RWPE2 (cell line): ENCODE data around the gene ZMYM5.
"Not testable (repeated sequence)": the region's sequence is repeated elsewhere in the genome, so short reads cannot be mapped to it uniquely, and the experiment has no call there.

Experiments
- ATAC-seq: fragments of 200-7000 bp; cut with Tn5 transposase; 3 replicates; pipeline ENCODE4 v1.9.1; 2021; ENCODE audit warnings: low read depth
- DNase-seq: peaks from one replicate; pipeline ENCODE4 v3.0.0-alpha.2; 2020; ENCODE audit warnings: low spot score
- H3K27ac ChIP-seq: fragments of 450-650 bp; 2 replicates; pipeline ENCODE4 v1.5.1; 2017; ENCODE audit warnings: mild to moderate bottlenecking; ENCODE audit not compliant: poor library complexity, severe bottlenecking
- H3K27me3 ChIP-seq: fragments of 250-450 bp; sonication (Bioruptor Pico); 2 replicates; pipeline ENCODE4 v1.5.1; 2021; ENCODE audit warnings: mild to moderate bottlenecking, moderate library complexity; ENCODE audit not compliant: insufficient read depth, poor library complexity, severe bottlenecking
- H3K36me3 ChIP-seq: fragments of 250-450 bp; sonication (Bioruptor Pico); 2 replicates; pipeline ENCODE4 v1.5.1; 2020; ENCODE audit warnings: low read depth, mild to moderate bottlenecking, moderate library complexity
- H3K4me1 ChIP-seq: fragments of 250-450 bp; sonication (Bioruptor Pico); 2 replicates; pipeline ENCODE4 v1.5.1; 2021; ENCODE audit warnings: mild to moderate bottlenecking, moderate library complexity; ENCODE audit not compliant: insufficient read depth, poor library complexity, severe bottlenecking
- H3K4me3 ChIP-seq: fragments of 250-450 bp; sonication (Bioruptor Pico); 2 replicates; pipeline ENCODE4 v1.5.1; 2021; ENCODE audit warnings: mild to moderate bottlenecking, moderate library complexity; ENCODE audit not compliant: severe bottlenecking
- H3K9me3 ChIP-seq: fragments of 250-450 bp; sonication (Bioruptor Pico); 2 replicates; pipeline ENCODE4 v1.5.1; 2021; ENCODE audit warnings: mild to moderate bottlenecking, moderate library complexity; ENCODE audit not compliant: severe bottlenecking
- TF ChIP-seq, protein P1 (sequence below): fragments of 450-650 bp; IDR thresholded peaks from one replicate; pipeline ENCODE4 v1.5.1; 2017; ENCODE audit warnings: mild to moderate bottlenecking, moderate library complexity; ENCODE audit not compliant: poor library complexity, severe bottlenecking

ZMYM5 gene

DNA sequence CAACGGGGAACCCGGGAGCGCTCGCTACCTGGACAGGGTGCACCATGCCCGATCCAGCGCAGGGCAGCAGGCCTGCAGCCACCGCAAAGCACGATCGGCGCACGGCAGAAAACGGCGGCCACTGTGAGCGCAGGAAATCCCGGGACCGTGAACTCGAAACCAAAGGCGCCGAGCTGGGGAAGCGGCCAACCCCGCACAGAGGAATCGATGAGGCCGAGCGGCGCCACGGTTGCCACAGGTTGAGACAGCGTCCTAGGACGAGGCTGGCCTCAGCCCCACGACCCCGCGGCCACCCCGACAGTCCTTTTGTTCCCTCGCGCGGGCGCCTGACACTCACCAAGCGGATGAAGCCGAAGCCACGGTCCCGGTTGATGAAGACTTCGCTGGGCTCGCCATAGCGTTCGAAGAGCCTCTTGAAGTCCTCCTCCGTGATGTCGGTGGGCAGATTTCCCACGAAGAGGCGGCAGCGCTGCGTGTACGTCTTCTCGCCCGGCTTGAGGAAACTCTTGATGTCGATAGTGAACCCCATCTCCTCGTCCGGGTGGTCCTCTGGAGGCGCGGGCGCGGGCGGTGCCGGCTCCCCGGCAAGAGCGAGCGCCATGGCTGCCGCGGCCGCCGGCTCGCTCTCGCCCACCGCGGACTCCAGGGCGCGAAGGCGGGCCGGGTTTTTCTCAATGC lies 81.3 kb downstream of the ZMYM5 start:
- TF ChIP-seq, protein P1, sequence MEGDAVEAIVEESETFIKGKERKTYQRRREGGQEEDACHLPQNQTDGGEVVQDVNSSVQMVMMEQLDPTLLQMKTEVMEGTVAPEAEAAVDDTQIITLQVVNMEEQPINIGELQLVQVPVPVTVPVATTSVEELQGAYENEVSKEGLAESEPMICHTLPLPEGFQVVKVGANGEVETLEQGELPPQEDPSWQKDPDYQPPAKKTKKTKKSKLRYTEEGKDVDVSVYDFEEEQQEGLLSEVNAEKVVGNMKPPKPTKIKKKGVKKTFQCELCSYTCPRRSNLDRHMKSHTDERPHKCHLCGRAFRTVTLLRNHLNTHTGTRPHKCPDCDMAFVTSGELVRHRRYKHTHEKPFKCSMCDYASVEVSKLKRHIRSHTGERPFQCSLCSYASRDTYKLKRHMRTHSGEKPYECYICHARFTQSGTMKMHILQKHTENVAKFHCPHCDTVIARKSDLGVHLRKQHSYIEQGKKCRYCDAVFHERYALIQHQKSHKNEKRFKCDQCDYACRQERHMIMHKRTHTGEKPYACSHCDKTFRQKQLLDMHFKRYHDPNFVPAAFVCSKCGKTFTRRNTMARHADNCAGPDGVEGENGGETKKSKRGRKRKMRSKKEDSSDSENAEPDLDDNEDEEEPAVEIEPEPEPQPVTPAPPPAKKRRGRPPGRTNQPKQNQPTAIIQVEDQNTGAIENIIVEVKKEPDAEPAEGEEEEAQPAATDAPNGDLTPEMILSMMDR = no peak
- H3K9me3 ChIP-seq = no peaks in the 10 kb centered on the region
- H3K36me3 ChIP-seq = peaks cover 16% of the 10 kb centered on the region
- H3K4me3 ChIP-seq = peak overlapping the region; percentile 70
- DNase-seq (peak; percentile 54), ATAC-seq (peak; percentile 68)
- H3K4me1 ChIP-seq = peaks cover 6% of the 10 kb centered on the region
- H3K27ac ChIP-seq = peak overlapping the region; percentile 62
- no peaks in the 10 kb centered on the region for H3K27me3 ChIP-seq

DNA sequence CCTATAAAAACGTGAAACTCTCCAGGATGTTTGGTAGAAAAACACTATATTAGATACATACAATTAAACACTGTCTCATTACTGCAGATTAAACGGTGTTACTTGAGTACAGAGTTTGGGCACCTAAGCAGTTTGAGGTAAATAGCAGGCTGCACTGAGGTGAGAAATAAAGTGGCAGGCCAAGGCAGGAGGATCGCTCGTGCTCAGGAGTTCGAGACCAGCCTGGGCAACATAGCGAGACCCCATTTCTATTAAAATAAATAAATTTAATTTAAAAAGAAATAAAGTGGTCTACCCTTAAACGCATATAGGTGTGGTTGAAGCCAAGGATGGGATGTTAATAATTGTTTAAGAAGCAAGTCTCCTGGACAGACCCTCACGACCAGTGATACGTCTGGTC lies 81.9 kb downstream of the ZMYM5 start:
- Histone ChIP-seq H3K27ac (peak overlapping the region; percentile 62), H3K4me1 (peaks cover 6% of the 10 kb centered on the region), H3K4me3 (peak overlapping the region; percentile 70), H3K9me3 (no peaks in the 10 kb centered on the region), H3K27me3 (no peaks in the 10 kb centered on the region), H3K36me3 (peaks cover 16% of the 10 kb centered on the region)
- DNase-seq = no peak
- TF ChIP-seq, protein P1 = no peak
- no peak for ATAC-seq

DNA sequence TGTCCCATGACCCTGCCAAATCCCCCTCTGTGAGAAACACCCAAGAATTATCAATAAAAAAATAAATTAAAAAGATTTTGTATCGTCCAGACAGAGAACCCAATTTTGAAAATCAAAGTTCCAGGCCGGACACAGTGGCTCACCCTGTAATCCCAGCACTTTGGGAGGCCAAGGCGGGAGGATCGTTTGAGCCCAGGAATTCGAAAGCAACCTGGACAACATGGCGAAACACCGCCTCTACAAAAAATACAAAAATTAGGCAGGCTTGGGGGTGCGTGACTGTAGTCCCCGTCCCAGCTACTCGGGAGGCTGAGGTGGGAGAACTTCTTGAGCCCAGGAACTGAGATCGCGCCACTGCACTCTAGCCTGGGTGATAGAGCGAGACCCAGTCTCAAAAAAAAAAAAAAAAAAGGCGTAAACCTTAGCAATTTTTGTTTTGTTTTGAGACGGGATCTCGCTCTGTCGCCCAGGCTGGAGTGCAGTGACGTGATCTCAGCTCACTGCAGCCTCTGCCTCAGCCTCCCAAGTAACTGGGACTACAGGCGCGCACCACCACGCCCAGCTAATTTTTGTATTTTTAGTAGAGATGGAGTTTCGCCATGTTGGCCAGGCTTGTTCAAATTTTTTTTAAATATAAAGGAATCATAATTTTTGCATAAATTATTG lies 82.6 kb downstream of the ZMYM5 start:
- not testable (repeated sequence) for H3K27me3 ChIP-seq, ATAC-seq, H3K4me1 ChIP-seq, H3K9me3 ChIP-seq, DNase-seq, H3K27ac ChIP-seq
- peak overlapping the region; percentile 70 for H3K4me3 ChIP-seq
- H3K36me3 ChIP-seq = peaks cover 16% of the 10 kb centered on the region
